WTC11 (cell line): Measurements from ENCODE around the gene BNIP1.

Source experiments
- CTCF ChIP-seq: fragments of 200-600 bp; IDR thresholded peaks from 2 replicates; pipeline ENCODE4 v1.8.0; 2022; ENCODE audit warnings: antibody characterized with exemption
- KAT7 ChIP-seq: sonication (generic); formaldehyde crosslinking; IDR thresholded peaks from 2 replicates; pipeline ENCODE4 v1.8.1; 2023; ENCODE audit warnings: missing genetic modification reagents, mild to moderate bottlenecking, borderline replicate concordance
- ZNF396 ChIP-seq: fragments of 250-450 bp; sonication (Bioruptor Pico); IDR thresholded peaks from 2 replicates; pipeline ENCODE4 v1.8.0; 2021; ENCODE audit warnings: mild to moderate bottlenecking, moderate library complexity, borderline replicate concordance

DNA sequence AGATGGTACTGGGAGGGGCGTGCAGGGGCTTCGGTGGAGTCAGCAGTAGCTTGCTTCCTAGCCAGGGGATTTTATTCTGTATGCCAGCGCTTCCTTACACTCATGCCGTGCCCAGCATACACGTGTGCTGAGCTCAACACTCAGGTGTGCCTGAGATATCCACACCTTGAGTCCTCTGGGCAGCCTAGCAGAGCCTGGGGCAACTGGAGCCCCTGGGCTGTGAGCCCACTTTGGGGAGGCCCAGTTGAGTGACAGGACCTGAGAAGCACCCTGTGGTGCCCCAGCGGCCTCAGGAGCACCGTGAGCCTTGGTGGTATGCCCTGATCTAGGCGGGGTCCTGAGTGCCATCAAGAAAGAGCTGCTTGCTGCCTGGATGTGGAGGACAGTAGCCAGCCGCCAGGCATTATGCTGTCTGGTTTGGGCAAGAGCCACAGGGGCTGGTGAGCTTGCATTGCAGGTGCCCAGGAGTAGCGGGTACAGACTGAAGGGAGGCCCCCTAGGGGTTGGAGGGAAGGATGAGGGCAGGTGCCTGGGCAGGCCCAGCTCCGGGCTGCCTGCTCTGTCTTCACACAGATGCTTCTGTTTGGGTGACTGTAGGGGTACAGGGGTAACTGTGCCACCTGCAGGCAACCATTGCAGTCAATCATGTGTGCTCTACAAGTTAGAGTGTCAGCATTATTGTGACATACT lies 42.9 kb downstream of the BNIP1 start:
- no peak for TF ChIP-seq KAT7 (CRISPR knock-in tag)
- no peak for TF ChIP-seq CTCF
- TF ChIP-seq ZNF396 (CRISPR knock-in tag): no peak
